ENCODE results near the gene ADAMTSL2. TPM values are rescaled to one million over a fixed set of nuclear protein-coding genes. Genes with fewer than 3 reads are reported as not detected.

ADAMTSL2 gene
- total RNA-seq, 4 donors from 2014 or later, result 0.34 to 0.75 (median 0.57) TPM

DNA sequence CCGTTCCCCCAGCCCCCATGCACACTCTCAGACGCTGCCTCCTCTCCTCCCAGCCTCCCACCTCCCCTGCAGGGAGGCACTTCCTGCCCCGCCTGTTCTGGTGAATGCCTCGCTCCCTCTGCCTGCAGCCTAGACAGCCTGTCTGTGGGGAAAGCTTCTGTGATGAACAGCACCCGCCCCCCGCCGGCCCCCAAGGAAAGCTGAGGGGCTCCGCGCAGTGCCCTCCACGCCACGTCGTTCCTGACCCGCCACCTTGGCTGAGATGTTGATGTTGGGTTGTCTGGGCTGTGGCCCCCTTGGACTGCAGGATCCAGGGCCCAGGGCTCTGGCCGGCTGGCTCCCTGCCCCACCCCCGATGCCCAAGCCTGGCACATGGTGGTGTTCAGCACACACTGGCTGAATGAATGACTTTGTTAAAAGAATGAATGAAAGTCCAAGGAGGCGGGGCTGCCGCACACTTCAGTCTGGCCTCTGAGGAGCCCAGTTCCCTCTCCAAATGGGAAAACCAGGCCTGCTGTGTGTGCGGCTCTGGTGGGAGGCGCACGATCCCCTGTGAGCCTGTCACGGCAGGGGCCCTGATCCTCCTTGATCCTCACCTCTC lies 7.7 kb upstream of the ADAMTSL2 start:
- TF ChIP-seq, protein P1, sequence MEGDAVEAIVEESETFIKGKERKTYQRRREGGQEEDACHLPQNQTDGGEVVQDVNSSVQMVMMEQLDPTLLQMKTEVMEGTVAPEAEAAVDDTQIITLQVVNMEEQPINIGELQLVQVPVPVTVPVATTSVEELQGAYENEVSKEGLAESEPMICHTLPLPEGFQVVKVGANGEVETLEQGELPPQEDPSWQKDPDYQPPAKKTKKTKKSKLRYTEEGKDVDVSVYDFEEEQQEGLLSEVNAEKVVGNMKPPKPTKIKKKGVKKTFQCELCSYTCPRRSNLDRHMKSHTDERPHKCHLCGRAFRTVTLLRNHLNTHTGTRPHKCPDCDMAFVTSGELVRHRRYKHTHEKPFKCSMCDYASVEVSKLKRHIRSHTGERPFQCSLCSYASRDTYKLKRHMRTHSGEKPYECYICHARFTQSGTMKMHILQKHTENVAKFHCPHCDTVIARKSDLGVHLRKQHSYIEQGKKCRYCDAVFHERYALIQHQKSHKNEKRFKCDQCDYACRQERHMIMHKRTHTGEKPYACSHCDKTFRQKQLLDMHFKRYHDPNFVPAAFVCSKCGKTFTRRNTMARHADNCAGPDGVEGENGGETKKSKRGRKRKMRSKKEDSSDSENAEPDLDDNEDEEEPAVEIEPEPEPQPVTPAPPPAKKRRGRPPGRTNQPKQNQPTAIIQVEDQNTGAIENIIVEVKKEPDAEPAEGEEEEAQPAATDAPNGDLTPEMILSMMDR (IDR thresholded peaks at IDR 0.05; ENCODE audit: low read depth), result no peak

DNA sequence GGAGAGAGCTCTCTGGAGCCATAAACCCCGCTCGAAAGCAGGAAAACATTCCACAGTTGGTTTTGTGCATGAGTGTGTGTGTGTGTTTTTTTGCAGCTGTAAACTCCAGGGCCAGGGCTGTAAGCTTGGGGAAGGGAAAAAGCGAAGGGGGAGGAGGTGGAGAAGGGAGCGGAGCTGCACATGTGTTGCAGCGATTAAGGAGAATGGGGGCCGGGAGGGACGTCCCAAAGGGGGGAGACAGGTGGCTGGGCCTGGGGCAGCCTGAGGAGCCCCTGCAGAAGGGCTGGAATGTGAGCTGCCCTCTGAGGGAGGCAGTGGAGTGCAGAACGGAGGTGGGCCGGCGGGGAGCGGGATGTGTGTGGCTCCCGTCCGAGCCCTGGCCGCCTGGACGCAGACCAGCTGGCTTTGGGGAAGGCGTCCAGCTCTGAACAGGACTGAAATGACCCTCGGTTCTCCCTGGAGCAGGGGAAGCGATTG lies 7.0 kb upstream of the ADAMTSL2 start:
- TF ChIP-seq, protein P1 (IDR thresholded peaks at IDR 0.05; ENCODE audit: low read depth), result no peak

DNA sequence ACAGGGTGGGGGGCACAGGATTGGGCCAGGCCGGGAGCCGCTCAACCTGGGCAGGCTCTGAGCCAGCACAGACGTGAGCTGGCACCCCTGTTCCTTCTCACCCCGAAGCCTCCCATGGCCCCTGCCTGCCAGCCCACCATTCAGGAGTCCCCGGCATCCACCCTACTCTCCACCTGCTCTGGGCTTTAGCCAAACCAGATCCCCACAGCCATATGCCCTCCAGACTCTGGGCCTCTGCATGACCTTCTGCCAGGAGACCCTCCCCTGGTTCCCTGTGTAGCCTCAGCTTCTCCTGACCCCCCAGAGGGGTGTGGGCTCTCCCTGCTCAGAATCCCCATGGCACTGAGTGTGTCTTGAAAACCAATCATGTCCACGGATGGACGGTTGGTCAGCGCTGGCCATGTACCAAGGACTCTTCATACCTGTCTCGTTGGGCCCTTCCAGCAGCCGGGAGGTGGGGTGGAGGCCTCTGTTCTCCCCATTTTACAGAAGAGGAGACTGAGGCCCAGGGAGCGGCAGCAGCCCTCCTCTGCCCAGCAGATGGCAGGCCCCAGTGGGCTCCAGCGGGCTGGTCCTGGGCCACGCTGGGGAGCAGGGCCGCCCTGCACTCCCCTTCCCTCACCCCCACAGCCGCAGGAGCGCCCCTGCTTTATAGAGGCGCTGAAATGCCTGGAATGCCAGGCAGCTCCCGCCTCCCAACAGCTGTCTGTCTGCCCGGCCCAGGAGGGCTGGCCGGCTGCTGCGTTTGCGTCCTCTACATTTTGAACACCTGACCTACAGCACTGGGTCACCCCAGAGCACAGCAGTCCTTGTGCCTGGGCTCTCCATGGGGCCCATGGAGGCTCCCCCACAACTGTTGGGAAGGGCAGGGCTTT lies 6.3 kb upstream of the ADAMTSL2 start:
- TF ChIP-seq, protein P1 (IDR thresholded peaks at IDR 0.05; ENCODE audit: low read depth), result no peak

DNA sequence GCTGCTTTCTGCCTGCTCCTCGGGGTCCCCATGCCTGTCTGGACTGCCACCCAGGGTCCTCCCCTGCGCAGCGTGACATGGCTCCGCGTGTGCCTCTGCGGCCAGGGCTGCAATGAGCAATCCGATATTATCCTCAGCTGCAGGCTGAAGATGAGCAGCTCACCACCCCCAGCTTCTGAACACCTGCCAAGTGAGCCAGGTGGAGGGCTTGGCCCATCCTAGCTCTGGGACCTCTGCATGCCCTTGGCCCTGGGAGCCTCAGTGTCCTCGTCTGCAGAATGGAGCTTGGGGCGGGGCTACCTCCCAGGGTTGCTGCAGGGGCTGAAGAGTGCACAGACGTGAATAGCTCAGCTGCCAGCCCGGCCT lies 5.6 kb upstream of the ADAMTSL2 start:
- TF ChIP-seq, protein P1 (IDR thresholded peaks at IDR 0.05; ENCODE audit: low read depth), result no peak

DNA sequence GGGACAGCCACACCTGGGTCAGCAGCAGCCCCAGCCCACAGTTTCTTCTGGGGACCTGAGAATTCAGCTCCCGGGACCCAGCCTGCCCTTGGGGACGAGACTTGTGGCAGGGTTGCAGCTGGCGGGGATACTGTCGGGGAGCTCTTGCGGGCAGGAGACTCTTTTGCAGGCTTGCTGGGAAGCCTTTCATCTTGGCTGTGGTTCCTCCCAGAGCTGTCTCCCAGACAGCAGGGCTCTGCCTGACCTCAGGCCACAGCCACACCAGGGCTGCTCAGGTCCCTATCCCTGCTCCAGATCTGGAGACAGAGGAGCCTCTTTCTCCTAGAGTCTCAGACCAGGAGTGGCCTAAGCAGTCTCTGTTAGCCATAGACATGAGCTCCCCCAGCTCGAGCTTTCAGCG lies 5.0 kb upstream of the ADAMTSL2 start:
- TF ChIP-seq, protein P1 (IDR thresholded peaks at IDR 0.05; ENCODE audit: low read depth), result no peak

DNA sequence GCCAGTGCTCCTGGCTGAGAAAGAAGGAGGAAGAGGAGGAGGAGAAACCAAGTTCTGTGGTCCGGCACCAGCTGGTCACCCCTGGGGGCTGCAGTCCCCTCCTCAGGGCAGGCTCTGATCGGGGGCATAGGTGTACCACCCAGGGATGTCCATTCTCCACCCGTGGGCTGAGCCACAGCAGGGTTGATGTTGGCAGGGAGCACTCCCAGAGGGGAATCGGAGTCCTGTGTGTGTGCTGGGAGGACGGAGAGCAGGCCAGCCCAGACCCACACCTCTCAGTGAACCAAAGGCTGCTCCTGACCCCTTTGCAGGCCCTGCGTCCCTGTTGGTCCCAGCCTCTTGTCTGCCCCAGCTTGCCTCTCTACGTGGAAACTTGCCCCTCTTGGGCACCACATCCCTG lies 4.6 kb upstream of the ADAMTSL2 start:
- TF ChIP-seq, protein P1 (IDR thresholded peaks at IDR 0.05; ENCODE audit: low read depth), result no peak

DNA sequence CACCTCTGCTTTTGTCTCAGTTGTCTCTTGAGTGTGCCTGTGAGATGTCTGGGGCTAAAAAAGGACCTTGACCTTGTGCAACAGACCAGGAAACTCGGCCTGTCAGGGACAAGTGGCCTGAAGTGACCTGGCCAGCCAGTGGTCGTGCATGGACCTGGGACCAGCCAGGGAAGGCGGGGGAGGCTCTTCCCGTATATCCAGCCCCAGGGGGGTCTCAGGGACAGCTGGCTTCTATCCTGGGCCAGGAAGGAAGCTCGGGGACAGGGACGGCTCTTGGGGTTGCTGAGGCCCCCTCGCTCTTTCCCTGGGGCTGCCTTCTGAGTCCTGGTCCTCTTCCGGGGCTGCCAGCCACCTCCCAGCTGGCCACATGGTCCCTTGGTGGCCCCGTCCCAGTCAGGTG lies 3.2 kb upstream of the ADAMTSL2 start:
- TF ChIP-seq, protein P1 (IDR thresholded peaks at IDR 0.05; ENCODE audit: low read depth), result no peak

Data from subcutaneous adipose tissue (tissue), 4 donors.